Measurements from ENCODE around the gene KIAA0825.

DNA sequence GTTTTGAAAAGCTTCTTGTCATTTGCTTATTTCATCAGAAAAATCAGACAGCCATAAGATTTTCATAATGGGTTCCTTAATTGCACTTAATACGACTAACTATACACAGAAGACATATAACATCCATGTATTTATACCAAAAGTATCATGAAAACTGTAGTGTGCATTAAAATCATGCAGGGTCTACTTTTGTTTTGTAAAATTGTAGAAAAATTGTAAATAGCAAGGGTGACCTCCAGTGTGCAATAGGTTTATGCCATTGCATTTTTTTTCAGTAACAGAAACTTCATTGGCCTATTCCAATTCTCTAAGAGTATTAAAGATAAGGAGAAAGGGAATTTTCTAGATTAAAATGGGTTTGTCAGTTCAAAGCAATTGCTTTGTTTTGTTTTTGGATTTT is 307.6 kb downstream of the KIAA0825 start:
- TF ChIP-seq, protein P1, sequence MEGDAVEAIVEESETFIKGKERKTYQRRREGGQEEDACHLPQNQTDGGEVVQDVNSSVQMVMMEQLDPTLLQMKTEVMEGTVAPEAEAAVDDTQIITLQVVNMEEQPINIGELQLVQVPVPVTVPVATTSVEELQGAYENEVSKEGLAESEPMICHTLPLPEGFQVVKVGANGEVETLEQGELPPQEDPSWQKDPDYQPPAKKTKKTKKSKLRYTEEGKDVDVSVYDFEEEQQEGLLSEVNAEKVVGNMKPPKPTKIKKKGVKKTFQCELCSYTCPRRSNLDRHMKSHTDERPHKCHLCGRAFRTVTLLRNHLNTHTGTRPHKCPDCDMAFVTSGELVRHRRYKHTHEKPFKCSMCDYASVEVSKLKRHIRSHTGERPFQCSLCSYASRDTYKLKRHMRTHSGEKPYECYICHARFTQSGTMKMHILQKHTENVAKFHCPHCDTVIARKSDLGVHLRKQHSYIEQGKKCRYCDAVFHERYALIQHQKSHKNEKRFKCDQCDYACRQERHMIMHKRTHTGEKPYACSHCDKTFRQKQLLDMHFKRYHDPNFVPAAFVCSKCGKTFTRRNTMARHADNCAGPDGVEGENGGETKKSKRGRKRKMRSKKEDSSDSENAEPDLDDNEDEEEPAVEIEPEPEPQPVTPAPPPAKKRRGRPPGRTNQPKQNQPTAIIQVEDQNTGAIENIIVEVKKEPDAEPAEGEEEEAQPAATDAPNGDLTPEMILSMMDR (IDR thresholded peaks at IDR 0.05) = no peak
- no peak for TF ChIP-seq SIN3A (IDR thresholded peaks at IDR 0.05; ENCODE audit: borderline replicate concordance, insufficient read depth, low read depth, low read length)
- TF ChIP-seq, protein P2, sequence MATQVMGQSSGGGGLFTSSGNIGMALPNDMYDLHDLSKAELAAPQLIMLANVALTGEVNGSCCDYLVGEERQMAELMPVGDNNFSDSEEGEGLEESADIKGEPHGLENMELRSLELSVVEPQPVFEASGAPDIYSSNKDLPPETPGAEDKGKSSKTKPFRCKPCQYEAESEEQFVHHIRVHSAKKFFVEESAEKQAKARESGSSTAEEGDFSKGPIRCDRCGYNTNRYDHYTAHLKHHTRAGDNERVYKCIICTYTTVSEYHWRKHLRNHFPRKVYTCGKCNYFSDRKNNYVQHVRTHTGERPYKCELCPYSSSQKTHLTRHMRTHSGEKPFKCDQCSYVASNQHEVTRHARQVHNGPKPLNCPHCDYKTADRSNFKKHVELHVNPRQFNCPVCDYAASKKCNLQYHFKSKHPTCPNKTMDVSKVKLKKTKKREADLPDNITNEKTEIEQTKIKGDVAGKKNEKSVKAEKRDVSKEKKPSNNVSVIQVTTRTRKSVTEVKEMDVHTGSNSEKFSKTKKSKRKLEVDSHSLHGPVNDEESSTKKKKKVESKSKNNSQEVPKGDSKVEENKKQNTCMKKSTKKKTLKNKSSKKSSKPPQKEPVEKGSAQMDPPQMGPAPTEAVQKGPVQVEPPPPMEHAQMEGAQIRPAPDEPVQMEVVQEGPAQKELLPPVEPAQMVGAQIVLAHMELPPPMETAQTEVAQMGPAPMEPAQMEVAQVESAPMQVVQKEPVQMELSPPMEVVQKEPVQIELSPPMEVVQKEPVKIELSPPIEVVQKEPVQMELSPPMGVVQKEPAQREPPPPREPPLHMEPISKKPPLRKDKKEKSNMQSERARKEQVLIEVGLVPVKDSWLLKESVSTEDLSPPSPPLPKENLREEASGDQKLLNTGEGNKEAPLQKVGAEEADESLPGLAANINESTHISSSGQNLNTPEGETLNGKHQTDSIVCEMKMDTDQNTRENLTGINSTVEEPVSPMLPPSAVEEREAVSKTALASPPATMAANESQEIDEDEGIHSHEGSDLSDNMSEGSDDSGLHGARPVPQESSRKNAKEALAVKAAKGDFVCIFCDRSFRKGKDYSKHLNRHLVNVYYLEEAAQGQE (IDR thresholded peaks at IDR 0.05; ENCODE audit: insufficient read depth in 1 of 2, low read depth in 2 of 2, low read length in 1 of 2) = no peak

Measured in Panc1 (cell line).